Nephron progenitor cell (in vitro differentiated cells): Measurements from ENCODE around the gene LAMC2.

Experiments
- DNase-seq: peaks from one replicate; pipeline ENCODE4 v3.0.0; 2021
- H3K27ac Mint-ChIP-seq: 2 replicates; pipeline ENCODE4 v1.8.0; 2021; ENCODE audit warnings: mild to moderate bottlenecking, moderate library complexity, mixed read lengths
- H3K27me3 Mint-ChIP-seq: 2 replicates; pipeline ENCODE4 v1.8.0; 2021; ENCODE audit warnings: mild to moderate bottlenecking, low read depth, mixed read lengths; ENCODE audit not compliant: poor library complexity
- H3K36me3 Mint-ChIP-seq: 2 replicates; pipeline ENCODE4 v1.8.0; 2021; ENCODE audit warnings: low read depth, mixed read lengths
- H3K4me1 Mint-ChIP-seq: 2 replicates; pipeline ENCODE4 v1.8.0; 2021; ENCODE audit warnings: mixed read lengths
- H3K4me3 Mint-ChIP-seq: 2 replicates; pipeline ENCODE4 v1.8.0; 2021; ENCODE audit warnings: mild to moderate bottlenecking, moderate library complexity, mixed read lengths
- H3K9me3 Mint-ChIP-seq: 2 replicates; pipeline ENCODE4 v1.8.0; 2021; ENCODE audit warnings: mild to moderate bottlenecking, moderate library complexity, mixed read lengths
- CTCF ChIP-seq: fragments of 200-600 bp; sonication (generic); IDR thresholded peaks from 2 replicates; pipeline ENCODE4 v1.5.0; 2021; ENCODE audit warnings: antibody characterized with exemption

The LAMC2 gene

GRCh38 chr1:183164340-183164739 is 21.7 kb upstream of the LAMC2 start:
- H3K9me3 Mint-ChIP-seq, result no peaks in the 10 kb centered on the region
- H3K27me3 Mint-ChIP-seq, result no peaks in the 10 kb centered on the region
- H3K4me3 Mint-ChIP-seq, result no peak overlapping the region
- no peak for DNase-seq
- no peak for TF ChIP-seq CTCF
- H3K36me3 Mint-ChIP-seq, result no peaks in the 10 kb centered on the region
- no peak overlapping the region for H3K27ac Mint-ChIP-seq
- H3K4me1 Mint-ChIP-seq, result peaks cover 29% of the 10 kb centered on the region

DNA sequence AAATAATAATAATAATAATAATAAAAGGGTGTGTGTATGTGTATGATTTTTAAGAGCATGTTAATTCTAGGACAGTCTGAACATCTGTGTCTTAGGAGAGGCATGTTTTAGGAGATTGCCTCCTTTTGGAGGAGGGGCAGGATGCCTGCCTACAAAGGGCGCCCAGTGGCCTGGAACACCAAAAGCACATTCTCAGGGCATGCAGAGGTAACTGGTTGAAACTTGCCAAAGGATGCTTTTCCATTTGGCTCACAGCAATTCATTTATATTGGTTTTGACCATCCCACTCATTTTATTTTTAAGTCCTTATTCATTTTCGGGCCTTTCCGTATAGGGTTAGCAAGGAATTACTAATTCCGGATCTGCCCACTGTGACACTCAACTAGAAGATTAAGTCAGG is 21.1 kb upstream of the LAMC2 start:
- Mint-ChIP-seq H3K27ac (peak overlapping the region; percentile 38), H3K36me3 (no peaks in the 10 kb centered on the region), H3K9me3 (no peaks in the 10 kb centered on the region), H3K27me3 (no peaks in the 10 kb centered on the region), H3K4me3 (peak overlapping the region; percentile 19), H3K4me1 (peaks cover 29% of the 10 kb centered on the region)
- no peak for TF ChIP-seq CTCF
- DNase-seq, result peak; percentile 17

DNA sequence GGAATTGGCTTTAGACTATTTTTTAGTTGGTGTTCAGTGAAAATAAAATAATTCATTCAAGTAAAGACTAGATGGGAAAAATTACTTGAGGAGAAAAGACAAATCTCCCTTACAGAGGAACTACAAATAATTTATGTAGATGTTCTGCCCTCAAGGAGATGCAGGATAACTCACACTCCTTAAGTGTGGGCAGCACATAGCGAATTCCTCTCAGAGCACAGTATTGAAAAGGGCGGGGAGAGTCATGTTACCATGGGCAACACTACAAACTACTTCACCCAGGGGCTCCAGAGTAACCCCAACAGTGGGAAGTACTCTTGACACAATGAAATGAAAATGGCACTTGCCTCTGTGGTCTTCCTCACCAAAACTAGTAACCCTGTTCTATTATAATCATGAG is 20.6 kb upstream of the LAMC2 start:
- DNase-seq, result no peak
- peak overlapping the region; percentile 38 for H3K27ac Mint-ChIP-seq
- no peaks in the 10 kb centered on the region for H3K27me3 Mint-ChIP-seq
- H3K4me1 Mint-ChIP-seq, result peaks cover 29% of the 10 kb centered on the region
- no peak for TF ChIP-seq CTCF
- no peaks in the 10 kb centered on the region for H3K36me3 Mint-ChIP-seq
- H3K4me3 Mint-ChIP-seq, result peak overlapping the region; percentile 19
- H3K9me3 Mint-ChIP-seq, result no peaks in the 10 kb centered on the region

DNA sequence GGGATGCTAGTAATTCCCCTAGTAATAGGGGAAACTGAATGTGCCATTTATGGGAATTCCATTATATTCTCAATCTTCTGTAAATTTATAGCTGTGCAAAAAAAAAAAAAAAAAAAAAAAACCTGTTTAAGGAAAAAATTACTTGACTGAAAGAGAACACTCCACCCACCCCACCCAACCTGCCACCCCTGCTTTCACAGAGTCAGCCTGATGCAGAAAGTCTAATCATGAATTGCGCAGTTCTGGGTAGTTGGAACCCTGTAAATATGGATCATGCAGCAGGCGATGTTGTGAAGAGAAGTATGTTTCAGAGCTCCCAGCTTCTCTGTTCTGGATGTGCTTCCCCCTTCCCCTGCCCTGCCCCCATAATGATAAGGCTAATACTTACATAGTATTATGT is 19.6 kb upstream of the LAMC2 start:
- Mint-ChIP-seq H3K27ac (no peak overlapping the region), H3K36me3 (no peaks in the 10 kb centered on the region)

DNA sequence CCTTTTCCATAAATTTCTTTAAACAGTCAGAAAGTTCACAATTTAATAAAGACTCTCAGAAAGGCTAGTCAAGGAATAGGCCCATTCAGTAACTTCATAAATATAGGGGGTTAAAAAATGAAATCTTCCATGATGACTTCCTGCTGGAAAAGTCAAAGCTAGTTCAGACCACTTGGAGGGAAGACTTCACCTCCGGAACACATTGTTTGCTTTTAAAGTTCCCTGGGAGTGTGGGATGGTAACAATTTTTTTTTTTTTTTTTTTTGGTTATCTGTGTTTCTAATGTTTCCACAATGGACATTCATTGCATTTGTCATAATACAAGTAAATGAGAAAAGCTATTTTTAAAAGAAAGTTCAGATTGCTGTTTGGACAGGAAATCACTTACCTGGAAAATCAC is 18.4 kb upstream of the LAMC2 start:
- H3K27ac Mint-ChIP-seq, result no peak overlapping the region
- no peaks in the 10 kb centered on the region for H3K9me3 Mint-ChIP-seq
- no peak for TF ChIP-seq CTCF
- H3K4me3 Mint-ChIP-seq, result no peak overlapping the region
- H3K4me1 Mint-ChIP-seq, result peaks cover 40% of the 10 kb centered on the region
- peaks cover 2% of the 10 kb centered on the region for H3K27me3 Mint-ChIP-seq
- no peak for DNase-seq
- no peaks in the 10 kb centered on the region for H3K36me3 Mint-ChIP-seq

More for the DNA sequence above, 19.6 kb upstream of the LAMC2 start:
- no peak for TF ChIP-seq CTCF
- Mint-ChIP-seq H3K9me3 (no peaks in the 10 kb centered on the region), H3K4me3 (no peak overlapping the region), H3K4me1 (peaks cover 30% of the 10 kb centered on the region), H3K27me3 (peaks cover 2% of the 10 kb centered on the region)
- no peak for DNase-seq

GRCh38 chr1:183168308-183168707 is 17.8 kb upstream of the LAMC2 start:
- TF ChIP-seq CTCF, result no peak
- H3K36me3 Mint-ChIP-seq, result no peaks in the 10 kb centered on the region
- H3K4me1 Mint-ChIP-seq, result peaks cover 40% of the 10 kb centered on the region
- no peak overlapping the region for H3K27ac Mint-ChIP-seq
- H3K27me3 Mint-ChIP-seq, result peaks cover 2% of the 10 kb centered on the region
- no peak for DNase-seq
- no peaks in the 10 kb centered on the region for H3K9me3 Mint-ChIP-seq
- no peak overlapping the region for H3K4me3 Mint-ChIP-seq
